ENCODE measurements around the gene DBP. TPM values are rescaled to one million over a fixed set of nuclear protein-coding genes. Genes with fewer than 3 reads are reported as not detected.

DBP gene
- total RNA-seq, 2 donors from 2014 or later: 2.8 to 5.9 TPM

GRCh38 chr19:48595171-48595570 lies 42.0 kb downstream of the DBP start:
- Histone ChIP-seq H3K9me3 (no peaks in the 10 kb centered on the region), H3K4me1 (no peaks in the 10 kb centered on the region), H3K36me3 (no peaks in the 10 kb centered on the region), H3K27me3 (no peaks in the 10 kb centered on the region), H3K27ac (no peak overlapping the region), H3K4me3 (no peak overlapping the region)
- DNase-seq (ENCODE audit: low spot score): no peak
- TF ChIP-seq CTCF (IDR thresholded peaks at IDR 0.05): no peak

- no peaks in the 10 kb centered on the region for H3K27me3 ChIP-seq
- no peak for DNase-seq (ENCODE audit: low spot score)
- H3K4me1 ChIP-seq: peaks cover 0 to 4% of the 10 kb centered on the region in 2 donors
- no peaks in the 10 kb centered on the region for H3K36me3 ChIP-seq
- H3K4me3 ChIP-seq: no peak overlapping the region
- no peaks in the 10 kb centered on the region for H3K9me3 ChIP-seq
- no peak overlapping the region for H3K27ac ChIP-seq
- no peak for TF ChIP-seq CTCF (IDR thresholded peaks at IDR 0.05)
Observed at GRCh38 chr19:48591021-48591420, 46.2 kb downstream of the DBP start.

GRCh38 chr19:48588670-48589401 lies 48.3 kb downstream of the DBP start:
- H3K4me3 ChIP-seq: peak overlapping the region; percentile 29 to 43
- H3K27ac ChIP-seq: no peak overlapping the region
- peak; percentile 88 for DNase-seq (ENCODE audit: low spot score)
- peak; percentile 89 to 96 for TF ChIP-seq CTCF (IDR thresholded peaks at IDR 0.05)
- H3K9me3 ChIP-seq: no peaks in the 10 kb centered on the region
- H3K36me3 ChIP-seq: no peaks in the 10 kb centered on the region
- H3K4me1 ChIP-seq: peaks cover 0 to 8% of the 10 kb centered on the region in 2 donors
- no peaks in the 10 kb centered on the region for H3K27me3 ChIP-seq

GRCh38 chr19:48587387-48587786 lies 49.8 kb downstream of the DBP start:
- Histone ChIP-seq H3K27me3 (no peaks in the 10 kb centered on the region), H3K4me3 (no peak overlapping the region), H3K9me3 (no peaks in the 10 kb centered on the region), H3K4me1 (peaks cover 0 to 12% of the 10 kb centered on the region in 2 donors), H3K27ac (no peak overlapping the region), H3K36me3 (no peaks in the 10 kb centered on the region)
- DNase-seq (ENCODE audit: low spot score): no peak
- no peak for TF ChIP-seq CTCF (IDR thresholded peaks at IDR 0.05)

- H3K4me1 ChIP-seq: peaks cover 0 to 8% of the 10 kb centered on the region in 2 donors
- no peak overlapping the region for H3K27ac ChIP-seq
- H3K9me3 ChIP-seq: no peaks in the 10 kb centered on the region
- no peak for DNase-seq (ENCODE audit: low spot score)
- H3K36me3 ChIP-seq: no peaks in the 10 kb centered on the region
- H3K4me3 ChIP-seq: no peak overlapping the region
- no peak for TF ChIP-seq CTCF (IDR thresholded peaks at IDR 0.05)
- no peaks in the 10 kb centered on the region for H3K27me3 ChIP-seq
Observed at GRCh38 chr19:48582168-48582567, 55.0 kb downstream of the DBP start.

Other genes starting within 250 kb of the DBP start
- 10 to 100 TPM; 74.1 to 82.0 TPM for gene KDELR1, start 245.8 kb downstream of the DBP start, total RNA-seq
- gene GRIN2D, start 243.7 kb downstream of the DBP start, total RNA-seq: under 1 TPM; 0.31 to 0.33 TPM
- 10 to 100 TPM; 10.8 to 19.8 TPM for gene GRWD1, start 191.4 kb downstream of the DBP start, total RNA-seq
- under 1 TPM; 0.26 to 0.31 TPM for gene KCNJ14, start 181.8 kb downstream of the DBP start, total RNA-seq
- gene CYTH2, start 168.0 kb downstream of the DBP start, total RNA-seq: 10 to 100 TPM; 13.3 to 22.5 TPM
- gene LMTK3, start 125.5 kb downstream of the DBP start, total RNA-seq: 1 to 10 TPM; 1.3 to 1.6 TPM
- gene SULT2B1, start 85.2 kb downstream of the DBP start, total RNA-seq: not detected
- gene SPACA4, start 30.6 kb downstream of the DBP start, total RNA-seq: not detected
- gene FAM83E, start 22.3 kb downstream of the DBP start, total RNA-seq: not detected
- gene RPL18, start 18.2 kb downstream of the DBP start, total RNA-seq: 1,000 to 10,000 TPM in 1 of 2 donors, 100 to 1,000 TPM in 1; 846 to 1,334 TPM
- 1 to 10 TPM; 6.2 to 8.0 TPM for gene SPHK2, start 17.9 kb downstream of the DBP start, total RNA-seq
- 10 to 100 TPM in 1 of 2 donors, 1 to 10 TPM in 1; 3.4 to 13.3 TPM for gene CA11, start 8.8 kb upstream of the DBP start, total RNA-seq
- gene NTN5, start 35.6 kb upstream of the DBP start, total RNA-seq: under 1 TPM in 1 of 2 donors, not detected in 1; 0.16 TPM
- gene FUT2, start 58.6 kb upstream of the DBP start, total RNA-seq: not detected
- gene MAMSTR, start 82.3 kb upstream of the DBP start, total RNA-seq: 1 to 10 TPM in 1 of 2 donors, under 1 TPM in 1; 0.70 to 2.4 TPM
- 10 to 100 TPM; 13.6 to 22.9 TPM for gene RASIP1, start 103.2 kb upstream of the DBP start, total RNA-seq
- not detected for gene IZUMO1, start 109.5 kb upstream of the DBP start, total RNA-seq
- gene FUT1, start 115.3 kb upstream of the DBP start, total RNA-seq: 1 to 10 TPM; 3.1 to 3.3 TPM
- not detected for gene FGF21, start 118.1 kb upstream of the DBP start, total RNA-seq
- gene BCAT2, start 173.7 kb upstream of the DBP start, total RNA-seq: 10 to 100 TPM; 32.3 to 37.5 TPM
- 1 to 10 TPM; 3.7 to 6.3 TPM for gene HSD17B14, start 199.1 kb upstream of the DBP start, total RNA-seq
- gene PLEKHA4, start 231.2 kb upstream of the DBP start, total RNA-seq: 10 to 100 TPM; 22.4 to 25.1 TPM
- gene PPP1R15A, start 235.0 kb upstream of the DBP start, total RNA-seq: 10 to 100 TPM; 55.0 to 97.6 TPM